GM10266 (cell line): ENCODE data around the gene CAMTA1.

Experiments used
- DNase-seq: peaks from one replicate; pipeline ENCODE4 v3.0.0; 2012; ENCODE audit errors: extremely low spot score
- CTCF ChIP-seq: IDR thresholded peaks from 2 replicates; pipeline ENCODE4 v1.5.1; 2012; ENCODE audit warnings: mild to moderate bottlenecking, low read depth; ENCODE audit not compliant: control insufficient read depth, insufficient read depth; ENCODE audit errors: missing control alignments

Gene CAMTA1

GRCh38 chr1:7589080-7589735 lies 804.0 kb downstream of the CAMTA1 start:
- DNase-seq, result no peak
- TF ChIP-seq CTCF, result no peak

GRCh38 chr1:7589774-7590425 lies 804.6 kb downstream of the CAMTA1 start:
- no peak for TF ChIP-seq CTCF
- DNase-seq, result no peak

GRCh38 chr1:7590426-7590790 lies 805.2 kb downstream of the CAMTA1 start:
- TF ChIP-seq CTCF, result no peak
- no peak for DNase-seq

GRCh38 chr1:7591565-7591964 lies 806.3 kb downstream of the CAMTA1 start:
- no peak for DNase-seq
- TF ChIP-seq CTCF, result no peak

GRCh38 chr1:7592120-7592798 lies 807.0 kb downstream of the CAMTA1 start:
- no peak for TF ChIP-seq CTCF
- DNase-seq, result no peak

GRCh38 chr1:7594002-7594713 lies 808.9 kb downstream of the CAMTA1 start:
- DNase-seq, result no peak
- no peak for TF ChIP-seq CTCF
